ENCODE results near the gene BLMH. TPM values are rescaled to one million over a fixed set of nuclear protein-coding genes. Genes with fewer than 3 reads are reported as not detected.

The BLMH gene
- total and polyA plus RNA-seq, 4 donors: 4.2 to 17.5 (median 12.9) TPM

DNA sequence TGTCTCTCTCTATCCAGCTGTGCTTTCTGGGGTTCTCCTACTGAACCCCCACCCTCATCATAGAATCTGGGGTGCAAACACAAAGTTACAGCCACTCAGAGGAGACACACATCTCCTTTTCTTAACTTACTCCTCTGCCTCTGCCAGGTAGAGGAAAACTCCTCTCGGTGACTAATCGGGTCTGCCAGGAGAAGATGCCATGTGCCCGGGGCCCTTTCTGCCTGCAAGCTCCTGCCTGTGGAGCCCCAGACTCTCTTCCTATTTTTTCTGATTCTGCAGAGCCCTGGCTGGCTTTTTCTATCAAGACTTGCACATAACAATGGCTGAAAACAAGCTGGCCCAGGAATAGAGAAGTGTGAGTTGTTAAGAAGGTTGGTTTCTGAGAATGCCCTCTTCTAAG, 66.6 kb downstream of the BLMH start:
- H3K27ac ChIP-seq (ENCODE audit: low read depth in 1 of 2, low read length in 2 of 2): no peak overlapping the region
- H3K4me3 ChIP-seq (ENCODE audit: low read depth in 1 of 3, low read length in 3 of 3): no peak overlapping the region
- H3K36me3 ChIP-seq (ENCODE audit: control insufficient read depth in 4 of 4, insufficient read depth in 3 of 4, low read depth in 1 of 4, low read length in 3 of 4): no peaks in the 10 kb centered on the region
- H3K4me1 ChIP-seq (ENCODE audit: control insufficient read depth in 4 of 4, insufficient read depth in 4 of 4, low read length in 3 of 4): peaks cover 0 to under 1% (median under 1%) of the 10 kb centered on the region in 4 donors
- H3K9ac ChIP-seq (ENCODE audit: low read depth in 1 of 2, low read length in 2 of 2): no peak overlapping the region
- no peaks in the 10 kb centered on the region for H3K27me3 ChIP-seq (ENCODE audit: control insufficient read depth in 4 of 4, insufficient read depth in 4 of 4, low read length in 3 of 4)
- H3K9me3 ChIP-seq (ENCODE audit: control insufficient read depth in 4 of 4, low read length in 3 of 4): no peaks in the 10 kb centered on the region
- 92% methylated on average over 3 of the region's 3 CpGs for WGBS
- TF ChIP-seq TAF1 (conservative IDR thresholded peaks at IDR 0.05): no peak
- TF ChIP-seq FOXA1 (IDR thresholded peaks at IDR 0.05): no peak
- no peak for TF ChIP-seq YY1 (IDR thresholded peaks at IDR 0.05)
- no peak for TF ChIP-seq JUND (IDR thresholded peaks at IDR 0.05)
- no peak for TF ChIP-seq SP1 (IDR thresholded peaks at IDR 0.05)
- no peak for TF ChIP-seq RXRA (IDR thresholded peaks at IDR 0.05)
- no peak for TF ChIP-seq HNF4G (IDR thresholded peaks at IDR 0.05)
- TF ChIP-seq NR2F2 (IDR thresholded peaks at IDR 0.05): no peak
- TF ChIP-seq, protein P1, sequence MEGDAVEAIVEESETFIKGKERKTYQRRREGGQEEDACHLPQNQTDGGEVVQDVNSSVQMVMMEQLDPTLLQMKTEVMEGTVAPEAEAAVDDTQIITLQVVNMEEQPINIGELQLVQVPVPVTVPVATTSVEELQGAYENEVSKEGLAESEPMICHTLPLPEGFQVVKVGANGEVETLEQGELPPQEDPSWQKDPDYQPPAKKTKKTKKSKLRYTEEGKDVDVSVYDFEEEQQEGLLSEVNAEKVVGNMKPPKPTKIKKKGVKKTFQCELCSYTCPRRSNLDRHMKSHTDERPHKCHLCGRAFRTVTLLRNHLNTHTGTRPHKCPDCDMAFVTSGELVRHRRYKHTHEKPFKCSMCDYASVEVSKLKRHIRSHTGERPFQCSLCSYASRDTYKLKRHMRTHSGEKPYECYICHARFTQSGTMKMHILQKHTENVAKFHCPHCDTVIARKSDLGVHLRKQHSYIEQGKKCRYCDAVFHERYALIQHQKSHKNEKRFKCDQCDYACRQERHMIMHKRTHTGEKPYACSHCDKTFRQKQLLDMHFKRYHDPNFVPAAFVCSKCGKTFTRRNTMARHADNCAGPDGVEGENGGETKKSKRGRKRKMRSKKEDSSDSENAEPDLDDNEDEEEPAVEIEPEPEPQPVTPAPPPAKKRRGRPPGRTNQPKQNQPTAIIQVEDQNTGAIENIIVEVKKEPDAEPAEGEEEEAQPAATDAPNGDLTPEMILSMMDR (IDR thresholded peaks at IDR 0.05; ENCODE audit: low read depth, low read length, missing input control): no peak
- TF ChIP-seq, protein P2, sequence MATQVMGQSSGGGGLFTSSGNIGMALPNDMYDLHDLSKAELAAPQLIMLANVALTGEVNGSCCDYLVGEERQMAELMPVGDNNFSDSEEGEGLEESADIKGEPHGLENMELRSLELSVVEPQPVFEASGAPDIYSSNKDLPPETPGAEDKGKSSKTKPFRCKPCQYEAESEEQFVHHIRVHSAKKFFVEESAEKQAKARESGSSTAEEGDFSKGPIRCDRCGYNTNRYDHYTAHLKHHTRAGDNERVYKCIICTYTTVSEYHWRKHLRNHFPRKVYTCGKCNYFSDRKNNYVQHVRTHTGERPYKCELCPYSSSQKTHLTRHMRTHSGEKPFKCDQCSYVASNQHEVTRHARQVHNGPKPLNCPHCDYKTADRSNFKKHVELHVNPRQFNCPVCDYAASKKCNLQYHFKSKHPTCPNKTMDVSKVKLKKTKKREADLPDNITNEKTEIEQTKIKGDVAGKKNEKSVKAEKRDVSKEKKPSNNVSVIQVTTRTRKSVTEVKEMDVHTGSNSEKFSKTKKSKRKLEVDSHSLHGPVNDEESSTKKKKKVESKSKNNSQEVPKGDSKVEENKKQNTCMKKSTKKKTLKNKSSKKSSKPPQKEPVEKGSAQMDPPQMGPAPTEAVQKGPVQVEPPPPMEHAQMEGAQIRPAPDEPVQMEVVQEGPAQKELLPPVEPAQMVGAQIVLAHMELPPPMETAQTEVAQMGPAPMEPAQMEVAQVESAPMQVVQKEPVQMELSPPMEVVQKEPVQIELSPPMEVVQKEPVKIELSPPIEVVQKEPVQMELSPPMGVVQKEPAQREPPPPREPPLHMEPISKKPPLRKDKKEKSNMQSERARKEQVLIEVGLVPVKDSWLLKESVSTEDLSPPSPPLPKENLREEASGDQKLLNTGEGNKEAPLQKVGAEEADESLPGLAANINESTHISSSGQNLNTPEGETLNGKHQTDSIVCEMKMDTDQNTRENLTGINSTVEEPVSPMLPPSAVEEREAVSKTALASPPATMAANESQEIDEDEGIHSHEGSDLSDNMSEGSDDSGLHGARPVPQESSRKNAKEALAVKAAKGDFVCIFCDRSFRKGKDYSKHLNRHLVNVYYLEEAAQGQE (IDR thresholded peaks at IDR 0.05): no peak
- TF ChIP-seq GABPA (IDR thresholded peaks at IDR 0.05 in 1 of 2, conservative IDR thresholded peaks at IDR 0.05 in 1 of 2): no peak
- no peak for TF ChIP-seq EGR1 (IDR thresholded peaks at IDR 0.05; ENCODE audit: low read depth in 2 of 2)
- TF ChIP-seq, protein P3, sequence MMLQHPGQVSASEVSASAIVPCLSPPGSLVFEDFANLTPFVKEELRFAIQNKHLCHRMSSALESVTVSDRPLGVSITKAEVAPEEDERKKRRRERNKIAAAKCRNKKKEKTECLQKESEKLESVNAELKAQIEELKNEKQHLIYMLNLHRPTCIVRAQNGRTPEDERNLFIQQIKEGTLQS (IDR thresholded peaks at IDR 0.05): no peak
- no peak for DNase-seq (ENCODE audit: low spot score)

DNA sequence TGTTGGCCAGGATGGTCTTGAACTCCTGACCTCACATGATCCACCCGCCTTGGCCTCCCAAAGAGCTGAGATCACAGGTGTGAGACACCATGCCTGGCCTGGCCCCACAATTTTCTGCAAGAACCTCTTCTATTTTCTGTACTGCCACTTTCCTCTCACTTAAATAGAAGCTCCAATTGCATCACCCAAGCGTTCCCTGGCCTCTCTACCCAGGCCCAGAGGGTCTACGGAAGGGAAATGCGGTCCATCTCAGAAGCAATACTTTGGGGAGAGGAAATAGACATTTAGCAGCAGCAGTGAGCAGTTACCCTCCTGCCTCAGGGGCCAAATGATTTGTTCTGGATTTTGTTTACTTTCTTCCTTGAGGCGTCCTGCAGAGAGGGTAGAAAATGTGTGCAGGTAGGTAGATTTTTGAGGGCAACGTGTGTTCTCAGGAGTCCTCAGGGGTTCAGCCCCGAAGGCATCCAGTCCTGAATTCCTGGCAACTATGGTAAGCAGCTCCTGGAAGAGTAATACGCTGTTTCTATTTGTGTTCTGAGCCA, 67.3 kb downstream of the BLMH start:
- Histone ChIP-seq H3K27me3 (ENCODE audit: control insufficient read depth in 4 of 4, insufficient read depth in 4 of 4, low read length in 3 of 4) (no peaks in the 10 kb centered on the region), H3K4me3 (ENCODE audit: low read depth in 1 of 3, low read length in 3 of 3) (no peak overlapping the region), H3K36me3 (ENCODE audit: control insufficient read depth in 4 of 4, insufficient read depth in 3 of 4, low read depth in 1 of 4, low read length in 3 of 4) (no peaks in the 10 kb centered on the region), H3K9ac (ENCODE audit: low read depth in 1 of 2, low read length in 2 of 2) (no peak overlapping the region), H3K4me1 (ENCODE audit: control insufficient read depth in 4 of 4, insufficient read depth in 4 of 4, low read length in 3 of 4) (peaks cover 2 to 7% (median 7%) of the 10 kb centered on the region in 4 donors), H3K27ac (ENCODE audit: low read depth in 1 of 2, low read length in 2 of 2) (no peak overlapping the region), H3K9me3 (ENCODE audit: control insufficient read depth in 4 of 4, low read length in 3 of 4) (no peaks in the 10 kb centered on the region)
- 88% methylated on average over 8 of the region's 8 CpGs for WGBS
- no peak for DNase-seq (ENCODE audit: low spot score)
- TF ChIP-seq EGR1 (IDR thresholded peaks at IDR 0.05; ENCODE audit: low read depth in 2 of 2) (no peak), YY1 (IDR thresholded peaks at IDR 0.05) (no peak)
